ENCODE data around the gene GAGE2A.
"Not testable (repeated sequence)": the region's sequence is repeated elsewhere in the genome, so short reads cannot be mapped to it uniquely, and the experiment has no call there.

DNA sequence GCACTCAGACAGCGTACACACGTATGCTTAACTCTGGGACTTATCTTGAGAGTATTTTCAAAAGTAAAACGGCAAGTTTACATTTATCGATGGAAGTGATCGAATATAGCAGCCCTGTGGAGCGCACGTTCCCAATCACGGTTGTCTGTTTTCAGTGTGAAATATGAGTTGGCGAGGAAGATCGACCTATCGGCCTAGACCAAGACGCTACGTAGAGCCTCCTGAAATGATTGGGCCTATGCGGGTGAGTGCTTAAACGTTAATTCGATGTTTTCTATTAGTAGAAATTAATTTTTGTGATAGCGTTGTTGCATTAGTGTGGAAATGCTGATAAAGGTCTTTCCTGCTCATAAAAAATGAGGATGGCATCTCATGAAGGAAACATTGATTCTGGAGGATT lies 1.2 kb downstream of the GAGE2A start:
- not testable (repeated sequence) for TF ChIP-seq CTCF (IDR thresholded peaks at IDR 0.05; ENCODE audit: control extremely low read depth in 1 of 3, insufficient read depth in 1 of 3, low read depth in 1 of 3, low read length in 3 of 3); CHD2 (IDR thresholded peaks at IDR 0.05; ENCODE audit: low read length); TEAD4 (IDR thresholded peaks at IDR 0.05; ENCODE audit: low read depth, low read length)

Data from H1 (cell line).